GM13977 (cell line): ENCODE data around the gene SLC22A8.

Source experiments
- DNase-seq: peaks from one replicate; pipeline ENCODE4 v3.0.0; 2012; ENCODE audit warnings: low spot score
- in situ Hi-C: fragments of 300-500 bp; cut with MboI; formaldehyde crosslinking; loops from one replicate; pipeline ENCODE4 v1.12.0; 2022; ENCODE audit warnings: low sequenced_read_pairs, low pct_unique_long_range_greater_than_20kb, mixed read lengths, inconsistent platforms; ENCODE audit not compliant: unreplicated experiment
- TF ChIP-seq, protein P1 (sequence below): IDR thresholded peaks from 2 replicates; pipeline ENCODE4 v1.5.1; 2012; ENCODE audit warnings: mild to moderate bottlenecking, control low read depth; ENCODE audit not compliant: insufficient read depth; ENCODE audit errors: extremely low read depth, missing control alignments

The SLC22A8 gene

DNA sequence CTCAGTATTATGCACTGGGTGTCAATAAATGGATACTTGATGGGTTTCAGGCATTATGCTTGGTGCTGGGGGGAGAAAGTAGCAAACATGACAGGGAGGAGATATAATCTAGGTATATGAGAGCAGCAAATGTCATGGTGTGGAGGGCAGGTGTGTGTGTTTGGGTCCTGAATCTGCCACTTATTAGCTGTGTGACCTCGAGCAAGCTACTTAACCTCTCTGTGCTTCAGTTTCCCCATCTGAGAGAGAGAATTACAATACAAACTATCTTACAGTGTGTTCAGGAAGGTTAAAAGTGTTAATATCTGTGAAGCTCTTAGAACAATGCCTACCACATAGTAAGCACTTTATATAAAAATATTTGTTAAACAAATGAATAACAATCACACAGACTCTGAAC is 2.8 kb downstream of the SLC22A8 start:
- TF ChIP-seq, protein P1, sequence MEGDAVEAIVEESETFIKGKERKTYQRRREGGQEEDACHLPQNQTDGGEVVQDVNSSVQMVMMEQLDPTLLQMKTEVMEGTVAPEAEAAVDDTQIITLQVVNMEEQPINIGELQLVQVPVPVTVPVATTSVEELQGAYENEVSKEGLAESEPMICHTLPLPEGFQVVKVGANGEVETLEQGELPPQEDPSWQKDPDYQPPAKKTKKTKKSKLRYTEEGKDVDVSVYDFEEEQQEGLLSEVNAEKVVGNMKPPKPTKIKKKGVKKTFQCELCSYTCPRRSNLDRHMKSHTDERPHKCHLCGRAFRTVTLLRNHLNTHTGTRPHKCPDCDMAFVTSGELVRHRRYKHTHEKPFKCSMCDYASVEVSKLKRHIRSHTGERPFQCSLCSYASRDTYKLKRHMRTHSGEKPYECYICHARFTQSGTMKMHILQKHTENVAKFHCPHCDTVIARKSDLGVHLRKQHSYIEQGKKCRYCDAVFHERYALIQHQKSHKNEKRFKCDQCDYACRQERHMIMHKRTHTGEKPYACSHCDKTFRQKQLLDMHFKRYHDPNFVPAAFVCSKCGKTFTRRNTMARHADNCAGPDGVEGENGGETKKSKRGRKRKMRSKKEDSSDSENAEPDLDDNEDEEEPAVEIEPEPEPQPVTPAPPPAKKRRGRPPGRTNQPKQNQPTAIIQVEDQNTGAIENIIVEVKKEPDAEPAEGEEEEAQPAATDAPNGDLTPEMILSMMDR: no peak
- DNase-seq: no peak
- in situ Hi-C loops: loop anchor here (25.0 kb wide), 1 partner anchor 624 kb away; no protein-coding TSS in a partner anchor

- in situ Hi-C loops: loop anchor here (25.0 kb wide), 1 partner anchor 625 kb away; no protein-coding TSS in a partner anchor
- DNase-seq: no peak
- TF ChIP-seq, protein P1: no peak
These were observed 3.2 kb downstream of the SLC22A8 start for GRCh38 chr11:63012430-63012829.

- in situ Hi-C loops: loop anchor here (25.0 kb wide), 1 partner anchor 626 kb away; no protein-coding TSS in a partner anchor
- no peak for DNase-seq
- TF ChIP-seq, protein P1: no peak
These were observed 4.7 kb downstream of the SLC22A8 start for GRCh38 chr11:63010934-63011439.

- TF ChIP-seq, protein P1: no peak
- in situ Hi-C loops: loop anchor here (25.0 kb wide), 1 partner anchor 629 kb away; no protein-coding TSS in a partner anchor
- DNase-seq: no peak
These were observed 7.7 kb downstream of the SLC22A8 start for GRCh38 chr11:63007920-63008319.

DNA sequence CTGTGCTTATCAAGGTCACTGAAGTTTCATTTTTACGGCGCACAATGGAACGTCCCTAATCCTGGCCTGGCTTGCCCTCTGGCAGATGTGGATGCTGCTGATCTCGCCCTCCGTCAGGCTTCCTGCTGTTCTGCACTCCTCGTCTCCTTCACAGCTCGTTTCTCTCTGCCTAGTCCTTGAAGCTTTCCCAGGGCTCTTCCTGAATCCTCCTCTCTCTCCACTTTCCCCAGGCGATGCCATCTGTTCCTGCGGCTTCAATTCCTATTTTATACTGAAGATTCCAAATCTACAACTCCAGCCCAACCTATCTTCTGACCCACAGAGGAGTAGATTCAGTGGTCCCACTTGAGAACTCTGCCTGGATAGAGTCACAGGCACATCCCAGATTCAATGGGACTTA is 14.2 kb downstream of the SLC22A8 start:
- TF ChIP-seq, protein P1: no peak
- in situ Hi-C loops: loop anchor here (25.0 kb wide), 1 partner anchor 636 kb away; no protein-coding TSS in a partner anchor
- DNase-seq: no peak

DNA sequence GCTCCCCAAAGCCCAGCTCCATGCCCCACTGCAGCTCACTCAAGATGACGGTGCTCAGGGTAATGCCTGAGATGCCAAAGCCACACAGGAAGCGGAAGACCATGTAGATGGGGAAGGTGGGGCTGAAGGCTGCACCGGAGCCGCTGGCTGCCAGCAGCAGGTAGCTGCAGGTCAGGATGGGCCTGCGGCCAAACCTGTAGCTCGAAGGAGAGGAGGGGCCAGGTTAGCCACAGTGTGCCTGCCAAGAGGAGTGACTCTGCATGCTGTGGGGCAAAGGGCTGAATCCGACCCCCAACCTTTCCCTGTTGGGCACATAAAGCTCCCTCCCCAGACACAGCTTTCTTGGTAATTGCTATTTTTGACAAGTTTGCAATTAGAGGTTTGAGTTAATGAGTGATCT is 16.0 kb downstream of the SLC22A8 start:
- in situ Hi-C loops: loop anchor here (25.0 kb wide), 1 partner anchor 638 kb away; no protein-coding TSS in a partner anchor
- TF ChIP-seq, protein P1: no peak
- no peak for DNase-seq
